H9 (cell line): ENCODE results near the gene PLCB1. TPM values are rescaled to one million over a fixed set of nuclear protein-coding genes. Genes with fewer than 3 reads are reported as not detected.

Experiments
- DNase-seq: peaks from one replicate; pipeline ENCODE4 v3.0.0-alpha.2; 2017
- H2AFZ ChIP-seq: one replicate; pipeline ENCODE4 v1.6.1; 2013; ENCODE audit warnings: mild to moderate bottlenecking, low read length, control low read depth, moderate library complexity
- H2AK5ac ChIP-seq: 2 replicates; pipeline ENCODE4 v1.6.1; 2013; ENCODE audit warnings: low read length, control low read depth, mixed read lengths; ENCODE audit not compliant: insufficient read length
- H2BK120ac ChIP-seq: one replicate; pipeline ENCODE4 v1.6.1; 2013; ENCODE audit warnings: low read depth, mild to moderate bottlenecking, low read length, control low read depth, inconsistent platforms; ENCODE audit not compliant: poor library complexity, severe bottlenecking
- H2BK12ac ChIP-seq: 2 replicates; pipeline ENCODE4 v1.6.1; 2013; ENCODE audit warnings: low read length, control low read depth, mixed read lengths, low read depth; ENCODE audit not compliant: insufficient read length
- H2BK15ac ChIP-seq: 2 replicates; pipeline ENCODE4 v1.6.1; 2013; ENCODE audit warnings: low read depth, low read length, control low read depth
- H2BK20ac ChIP-seq: one replicate; pipeline ENCODE4 v1.6.1; 2013; ENCODE audit warnings: low read depth, mild to moderate bottlenecking, low read length, control low read depth, inconsistent platforms; ENCODE audit not compliant: poor library complexity, severe bottlenecking
- H2BK5ac ChIP-seq: 2 replicates; pipeline ENCODE4 v1.6.1; 2013; ENCODE audit warnings: low read length, control low read depth, mixed read lengths; ENCODE audit not compliant: insufficient read length
- H3K14ac ChIP-seq: 2 replicates; pipeline ENCODE4 v1.6.1; 2013; ENCODE audit warnings: low read length, control low read depth; ENCODE audit not compliant: insufficient read depth
- H3K18ac ChIP-seq: 2 replicates; pipeline ENCODE4 v1.6.1; 2013; ENCODE audit warnings: low read depth, mild to moderate bottlenecking, mixed read lengths, low read length, control low read depth; ENCODE audit not compliant: insufficient read length
- H3K23ac ChIP-seq: 2 replicates; pipeline ENCODE4 v1.6.1; 2013; ENCODE audit warnings: low read length, control low read depth, mixed read lengths, low read depth; ENCODE audit not compliant: insufficient read length
- H3K23me2 ChIP-seq: 2 replicates; pipeline ENCODE4 v1.6.1; 2013; ENCODE audit warnings: low read depth, mild to moderate bottlenecking, mixed read lengths, low read length, control low read depth; ENCODE audit not compliant: insufficient read length, poor library complexity, severe bottlenecking
- H3K27ac ChIP-seq: 2 replicates; pipeline ENCODE4 v1.5.1; 2013; ENCODE audit warnings: low read length, control low read depth, mixed read lengths, low read depth; ENCODE audit not compliant: insufficient read length
- H3K27me3 ChIP-seq: 2 replicates; pipeline ENCODE4 v1.6.1; 2013; ENCODE audit warnings: low read length, control low read depth, inconsistent platforms; ENCODE audit not compliant: insufficient read depth
- H3K4ac ChIP-seq: 2 replicates; pipeline ENCODE4 v1.6.1; 2013; ENCODE audit warnings: low read depth, mild to moderate bottlenecking, control low read depth, inconsistent platforms, low read length, moderate library complexity
- H3K4me1 ChIP-seq: 2 replicates; pipeline ENCODE4 v1.6.1; 2013; ENCODE audit warnings: low read length, control low read depth, inconsistent platforms; ENCODE audit not compliant: insufficient read depth
- H3K4me2 ChIP-seq: 2 replicates; pipeline ENCODE4 v1.6.1; 2013; ENCODE audit warnings: low read length, control low read depth, mixed read lengths; ENCODE audit not compliant: insufficient read length, insufficient read depth
- H3K56ac ChIP-seq: 2 replicates; pipeline ENCODE4 v1.6.1; 2013; ENCODE audit warnings: low read depth, mild to moderate bottlenecking, mixed read lengths, low read length, control low read depth; ENCODE audit not compliant: insufficient read length
- H3K79me1 ChIP-seq: 2 replicates; pipeline ENCODE4 v1.6.1; 2013; ENCODE audit warnings: low read depth, mild to moderate bottlenecking, moderate library complexity, low read length, control low read depth, inconsistent platforms; ENCODE audit not compliant: insufficient read depth, poor library complexity, severe bottlenecking
- H3K79me2 ChIP-seq: 2 replicates; pipeline ENCODE4 v1.6.1; 2013; ENCODE audit warnings: low read length, control low read depth, inconsistent platforms; ENCODE audit not compliant: insufficient read depth
- H3K9ac ChIP-seq: 2 replicates; pipeline ENCODE4 v1.6.1; 2013; ENCODE audit warnings: low read length, control low read depth, mixed read lengths; ENCODE audit not compliant: insufficient read length; ENCODE audit errors: extremely low read depth
- H3K9me3 ChIP-seq: one replicate; pipeline ENCODE4 v1.6.1; 2013; ENCODE audit warnings: low read depth, low read length, inconsistent platforms; ENCODE audit not compliant: control insufficient read depth
- H3T11ph ChIP-seq: one replicate; pipeline ENCODE4 v1.6.1; 2013; ENCODE audit warnings: mild to moderate bottlenecking, low read length, control low read depth, inconsistent platforms
- H4K20me1 ChIP-seq: one replicate; pipeline ENCODE4 v1.6.1; 2013; ENCODE audit not compliant: control insufficient read depth, insufficient read length, insufficient read depth
- H4K5ac ChIP-seq: 2 replicates; pipeline ENCODE4 v1.6.1; 2013; ENCODE audit warnings: low read depth, mild to moderate bottlenecking, mixed read lengths, low read length, control low read depth; ENCODE audit not compliant: insufficient read length
- H4K8ac ChIP-seq: replicated peaks from 2 replicates; pipeline ENCODE4 v1.6.1; 2013; ENCODE audit warnings: low read length, control low read depth, mixed read lengths, low read depth; ENCODE audit not compliant: insufficient read length
- H4K91ac ChIP-seq: 2 replicates; pipeline ENCODE4 v1.6.1; 2013; ENCODE audit warnings: low read depth, mild to moderate bottlenecking, moderate library complexity, mixed read lengths, low read length, control low read depth; ENCODE audit not compliant: insufficient read length
- H3K27ac Mint-ChIP-seq, 3 experiments: 2 replicates in 2 of 3; 3 replicates in 1 of 3; pipeline ENCODE4 v1.8.0; 2020 to 2021; ENCODE audit warnings: mixed read lengths in 3 of 3, mild to moderate bottlenecking in 1 of 3, moderate library complexity in 1 of 3
- H3K27me3 Mint-ChIP-seq: 2 replicates; pipeline ENCODE4 v1.8.0; 2021; ENCODE audit warnings: low read depth, mild to moderate bottlenecking, moderate library complexity, mixed read lengths
- H3K36me3 Mint-ChIP-seq, 3 experiments: 2 replicates in 2 of 3; 3 replicates in 1 of 3; pipeline ENCODE4 v1.8.0; 2020 to 2021; ENCODE audit warnings: low read depth in 3 of 3, mixed read lengths in 3 of 3; ENCODE audit not compliant: insufficient read depth in 1 of 3
- H3K4me1 Mint-ChIP-seq, 2 experiments: 2 replicates each; pipeline ENCODE4 v1.8.0; 2020; ENCODE audit warnings: mixed read lengths in 2 of 2
- H3K4me3 Mint-ChIP-seq, 2 experiments: 2 replicates in 1 of 2; 3 replicates in 1 of 2; pipeline ENCODE4 v1.8.0; 2020 to 2021; ENCODE audit warnings: mild to moderate bottlenecking in 2 of 2, mixed read lengths in 2 of 2, moderate library complexity in 1 of 2
- H3K9me3 Mint-ChIP-seq, 2 experiments: 2 replicates in 1 of 2; 3 replicates in 1 of 2; pipeline ENCODE4 v1.8.0; 2020; ENCODE audit warnings: mild to moderate bottlenecking in 2 of 2, mixed read lengths in 2 of 2, moderate library complexity in 1 of 2
- WGBS: extraction: QIAGEN DNeasy Blood & Tissue Kit; methylation state at CpG from one replicate; pipeline ENCODE4 v1.1.7; 2013; ENCODE audit warnings: missing lambda C conversion rate, low lambda C conversion rate, mixed read lengths; ENCODE audit not compliant: insufficient read length; ENCODE audit errors: extremely low coverage; 5-methylcytosine and 5-hydroxymethylcytosine counted together
- total RNA-seq: library from RNA; stranded (reverse); gene quantifications from 2 replicates; pipeline ENCODE4 v1.2.1, GENCODE V29; 2021
- TF ChIP-seq, protein P1 (sequence below): fragments of 200-600 bp; sonication (generic); conservative IDR thresholded peaks from 3 replicates; pipeline ENCODE4 v1.8.0; 2021; ENCODE audit warnings: antibody characterized with exemption, mild to moderate bottlenecking

PLCB1 gene
- total RNA-seq, 1 experiment from 2014 or later: 11.5 TPM

DNA sequence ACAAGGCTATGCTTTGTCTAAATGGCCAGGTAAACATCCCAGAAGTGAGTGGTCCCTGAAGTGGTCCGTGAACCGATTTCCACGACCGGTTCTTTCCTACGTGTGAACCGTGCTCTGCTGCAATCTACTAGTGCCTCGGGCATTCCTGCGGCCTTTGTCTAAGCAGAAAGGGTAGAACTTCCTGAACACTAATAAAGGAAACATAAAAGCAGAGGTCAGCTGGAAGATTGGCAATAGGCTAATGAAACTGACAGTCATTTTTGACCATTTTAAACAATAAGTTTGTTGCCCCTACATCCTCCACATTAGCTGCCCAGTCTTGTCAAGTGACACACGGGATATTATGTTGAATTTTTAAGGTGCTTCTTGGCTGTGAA lies 410.0 kb downstream of the PLCB1 start:
- no peak overlapping the region for H2BK5ac ChIP-seq
- H3K4me2 ChIP-seq: no peak overlapping the region
- no peak overlapping the region for H3K9ac ChIP-seq
- no peaks in the 10 kb centered on the region for H3K9me3 ChIP-seq
- DNase-seq: no peak
- H2BK20ac ChIP-seq: no peak overlapping the region
- H3T11ph ChIP-seq: no peak overlapping the region
- H3K27ac ChIP-seq: no peak overlapping the region
- Mint-ChIP-seq H3K4me1 (no peaks in the 10 kb centered on the region), H3K27ac (no peak overlapping the region), H3K4me3 (no peak overlapping the region), H3K27me3 (no peaks in the 10 kb centered on the region), H3K36me3 (no peaks in the 10 kb centered on the region), H3K9me3 (no peaks in the 10 kb centered on the region)
- H3K23ac ChIP-seq: no peak overlapping the region
- no peak overlapping the region for H3K56ac ChIP-seq
- H3K79me1 ChIP-seq: no peaks in the 10 kb centered on the region
- no peak overlapping the region for H2AFZ ChIP-seq
- no peak overlapping the region for H3K14ac ChIP-seq
- no peak overlapping the region for H2BK120ac ChIP-seq
- no peak overlapping the region for H4K91ac ChIP-seq
- no peak overlapping the region for H4K8ac ChIP-seq
- H3K4ac ChIP-seq: no peak overlapping the region
- no peak overlapping the region for H3K18ac ChIP-seq
- TF ChIP-seq, protein P1, sequence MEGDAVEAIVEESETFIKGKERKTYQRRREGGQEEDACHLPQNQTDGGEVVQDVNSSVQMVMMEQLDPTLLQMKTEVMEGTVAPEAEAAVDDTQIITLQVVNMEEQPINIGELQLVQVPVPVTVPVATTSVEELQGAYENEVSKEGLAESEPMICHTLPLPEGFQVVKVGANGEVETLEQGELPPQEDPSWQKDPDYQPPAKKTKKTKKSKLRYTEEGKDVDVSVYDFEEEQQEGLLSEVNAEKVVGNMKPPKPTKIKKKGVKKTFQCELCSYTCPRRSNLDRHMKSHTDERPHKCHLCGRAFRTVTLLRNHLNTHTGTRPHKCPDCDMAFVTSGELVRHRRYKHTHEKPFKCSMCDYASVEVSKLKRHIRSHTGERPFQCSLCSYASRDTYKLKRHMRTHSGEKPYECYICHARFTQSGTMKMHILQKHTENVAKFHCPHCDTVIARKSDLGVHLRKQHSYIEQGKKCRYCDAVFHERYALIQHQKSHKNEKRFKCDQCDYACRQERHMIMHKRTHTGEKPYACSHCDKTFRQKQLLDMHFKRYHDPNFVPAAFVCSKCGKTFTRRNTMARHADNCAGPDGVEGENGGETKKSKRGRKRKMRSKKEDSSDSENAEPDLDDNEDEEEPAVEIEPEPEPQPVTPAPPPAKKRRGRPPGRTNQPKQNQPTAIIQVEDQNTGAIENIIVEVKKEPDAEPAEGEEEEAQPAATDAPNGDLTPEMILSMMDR: no peak
- no peaks in the 10 kb centered on the region for H3K4me1 ChIP-seq
- no CpG with 5 or more reads among the region's 9 CpGs for WGBS
- H2BK12ac ChIP-seq: no peak overlapping the region
- no peak overlapping the region for H4K5ac ChIP-seq
- H3K27me3 ChIP-seq: no peaks in the 10 kb centered on the region
- H2BK15ac ChIP-seq: no peak overlapping the region
- no peaks in the 10 kb centered on the region for H4K20me1 ChIP-seq
- no peaks in the 10 kb centered on the region for H3K23me2 ChIP-seq
- H2AK5ac ChIP-seq: no peak overlapping the region
- no peaks in the 10 kb centered on the region for H3K79me2 ChIP-seq
